NB4 (cell line): ENCODE results near the gene HPGD.

ENCODE experiments used
- DNase-seq: peaks from one replicate; pipeline ENCODE4 v3.0.0; 2010; ENCODE audit warnings: low read depth
- H3K4me3 ChIP-seq: one replicate; pipeline ENCODE4 v1.5.1; 2011; ENCODE audit warnings: mild to moderate bottlenecking, low read depth, low read length, moderate library complexity
- CTCF ChIP-seq: IDR thresholded peaks from one replicate; pipeline ENCODE4 v1.5.1; 2012; ENCODE audit warnings: low read depth, low read length
- MAX ChIP-seq: IDR thresholded peaks from 2 replicates; pipeline ENCODE4 v1.6.1; 2011; ENCODE audit warnings: low read depth, low read length
- MYC ChIP-seq: IDR thresholded peaks from 2 replicates; pipeline ENCODE4 v1.6.1; 2011; ENCODE audit warnings: low read depth, low read length
- POLR2A ChIP-seq: IDR thresholded peaks from 2 replicates; pipeline ENCODE4 v1.6.1; 2011; ENCODE audit warnings: mild to moderate bottlenecking; ENCODE audit not compliant: insufficient read length; ENCODE audit errors: extremely low read depth

Gene HPGD

GRCh38 chr4:174522183-174523024 lies at the start of gene HPGD:
Gene HPGD (minus strand): TSS chr4:174522488. CDS start chr4:174522451, 37 bp downstream.
- no peak for DNase-seq
- TF ChIP-seq POLR2A (no peak), MYC (no peak), CTCF (no peak), MAX (no peak)
- H3K4me3 ChIP-seq = no peak within 1 kb of the TSS

GRCh38 chr4:174564529-174564928 lies 42.2 kb upstream of the HPGD start:
- H3K4me3 ChIP-seq = no peak overlapping the region
- TF ChIP-seq POLR2A (no peak), MYC (no peak)

GRCh38 chr4:174563399-174563798 lies 41.1 kb upstream of the HPGD start:
- DNase-seq = no peak
- H3K4me3 ChIP-seq = no peak overlapping the region
- TF ChIP-seq MYC = no peak
- no peak for TF ChIP-seq POLR2A
- TF ChIP-seq MAX = no peak
- TF ChIP-seq CTCF = no peak

More at GRCh38 chr4:174564529-174564928, 42.2 kb upstream of the HPGD start:
- DNase-seq = no peak

GRCh38 chr4:174561560-174561959 lies 39.3 kb upstream of the HPGD start:
- no peak overlapping the region for H3K4me3 ChIP-seq
- TF ChIP-seq POLR2A (no peak), MAX (no peak), CTCF (no peak), MYC (no peak)
- DNase-seq = no peak

DNA sequence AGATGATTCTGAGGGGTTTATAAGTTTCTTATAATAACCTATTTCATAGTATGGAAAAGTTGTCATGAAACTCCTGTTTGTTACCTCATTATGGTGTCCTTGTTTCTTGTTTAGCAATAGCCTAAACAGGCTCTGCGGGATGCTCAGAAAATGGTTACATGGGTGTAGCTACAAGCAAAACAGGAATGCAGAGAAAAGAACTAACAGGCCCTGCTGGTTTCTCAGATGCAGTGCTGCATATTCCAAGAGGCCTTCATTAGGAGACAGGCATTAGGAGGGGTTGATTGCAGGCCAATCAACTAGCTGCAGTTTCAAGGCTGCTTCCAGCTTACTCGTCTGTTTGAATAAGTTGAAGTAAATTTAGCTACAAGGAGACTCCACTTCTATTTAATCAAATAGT lies 37.6 kb upstream of the HPGD start:
- H3K4me3 ChIP-seq = no peak overlapping the region
- no peak for TF ChIP-seq CTCF
- TF ChIP-seq POLR2A = no peak
- no peak for TF ChIP-seq MAX
- no peak for TF ChIP-seq MYC
- DNase-seq = no peak

GRCh38 chr4:174555789-174556630 lies 33.7 kb upstream of the HPGD start:
- no peak for TF ChIP-seq CTCF
- DNase-seq = no peak
- no peak overlapping the region for H3K4me3 ChIP-seq
